Neuronal stem cell (in vitro differentiated cells): Measurements from ENCODE around the gene MCEMP1.

Experiments
- DNase-seq: peaks from one replicate; pipeline ENCODE4 v3.0.0-alpha.2; 2013; ENCODE audit warnings: low spot score
- H2AFZ ChIP-seq: one replicate; pipeline ENCODE4 v1.6.1; 2013; ENCODE audit warnings: mild to moderate bottlenecking, low read length, inconsistent platforms
- H2AK5ac ChIP-seq: 2 replicates; pipeline ENCODE4 v1.6.1; 2013; ENCODE audit warnings: low read depth, mild to moderate bottlenecking, inconsistent platforms, low read length, moderate library complexity, mixed read lengths
- H2BK120ac ChIP-seq: 2 replicates; pipeline ENCODE4 v1.6.1; 2013; ENCODE audit warnings: low read depth, mild to moderate bottlenecking, inconsistent platforms, low read length, moderate library complexity, mixed read lengths
- H2BK12ac ChIP-seq: one replicate; pipeline ENCODE4 v1.6.1; 2013; ENCODE audit warnings: low read length, inconsistent platforms
- H2BK15ac ChIP-seq: 2 replicates; pipeline ENCODE4 v1.6.1; 2013; ENCODE audit warnings: mild to moderate bottlenecking, low read length, inconsistent platforms, mixed read lengths
- H2BK5ac ChIP-seq: one replicate; pipeline ENCODE4 v1.6.1; 2013; ENCODE audit warnings: inconsistent platforms, mild to moderate bottlenecking, low read length, moderate library complexity
- H3K14ac ChIP-seq: one replicate; pipeline ENCODE4 v1.6.1; 2013; ENCODE audit warnings: low read length, inconsistent platforms
- H3K18ac ChIP-seq: 2 replicates; pipeline ENCODE4 v1.6.1; 2013; ENCODE audit warnings: low read length, inconsistent platforms
- H3K23ac ChIP-seq: 2 replicates; pipeline ENCODE4 v1.6.1; 2013; ENCODE audit warnings: low read depth, mild to moderate bottlenecking, mixed read lengths, low read length, inconsistent platforms; ENCODE audit not compliant: poor library complexity
- H3K27ac ChIP-seq: replicated peaks from 3 replicates; pipeline ENCODE4 v1.5.1; 2013; ENCODE audit warnings: low read length, inconsistent platforms
- H3K27me3 ChIP-seq, 3 experiments: 2 replicates each; pipeline ENCODE4 v1.6.1; 2013; ENCODE audit warnings: low read length in 3 of 3, mild to moderate bottlenecking in 2 of 3, inconsistent platforms in 1 of 3, low read depth in 1 of 3, mixed read lengths in 1 of 3, moderate library complexity in 1 of 3; ENCODE audit not compliant: control insufficient read depth in 3 of 3, insufficient read depth in 3 of 3
- H3K36me3 ChIP-seq, 2 donors: replicated peaks in 1 of 2; 2 replicates each; pipeline ENCODE4 v1.6.1; 2013; ENCODE audit warnings: low read length in 2 of 2; ENCODE audit not compliant: control insufficient read depth in 2 of 2, insufficient read depth in 2 of 2
- H3K4ac ChIP-seq: 2 replicates; pipeline ENCODE4 v1.6.1; 2013; ENCODE audit warnings: inconsistent platforms, mild to moderate bottlenecking, low read length, moderate library complexity
- H3K4me1 ChIP-seq, 2 donors: 1 replicate in 1 of 2; 2 replicates in 1 of 2; pipeline ENCODE4 v1.6.1; 2013; ENCODE audit warnings: low read length in 2 of 2, low read depth in 1 of 2; ENCODE audit not compliant: control insufficient read depth in 2 of 2, insufficient read depth in 1 of 2
- H3K4me2 ChIP-seq: one replicate; pipeline ENCODE4 v1.6.1; 2013; ENCODE audit warnings: mild to moderate bottlenecking, low read length, inconsistent platforms; ENCODE audit not compliant: insufficient read depth, poor library complexity, severe bottlenecking
- H3K4me3 ChIP-seq, 2 donors: 2 replicates each; pipeline ENCODE4 v1.5.1; 2013; ENCODE audit warnings: low read length in 2 of 2, mild to moderate bottlenecking in 2 of 2, inconsistent platforms in 1 of 2, moderate library complexity in 1 of 2
- H3K79me1 ChIP-seq: one replicate; pipeline ENCODE4 v1.6.1; 2013; ENCODE audit warnings: low read depth, mild to moderate bottlenecking, inconsistent platforms, low read length, moderate library complexity
- H3K9ac ChIP-seq: one replicate; pipeline ENCODE4 v1.6.1; 2013; ENCODE audit warnings: mild to moderate bottlenecking, low read depth, low read length, inconsistent platforms; ENCODE audit not compliant: poor library complexity
- H3K9me3 ChIP-seq, 2 donors: replicated peaks in 1 of 2; 2 replicates each; pipeline versions ENCODE3 to v1.6.1; 2013; ENCODE audit warnings: low read length in 2 of 2, mild to moderate bottlenecking in 2 of 2, inconsistent platforms in 1 of 2, low read depth in 1 of 2, mixed read lengths in 1 of 2, moderate library complexity in 1 of 2; ENCODE audit not compliant: control insufficient read depth in 2 of 2, insufficient read depth in 1 of 2
- H4K8ac ChIP-seq: one replicate; pipeline ENCODE4 v1.6.1; 2013; ENCODE audit warnings: low read depth, mild to moderate bottlenecking, inconsistent platforms, low read length, moderate library complexity
- H4K91ac ChIP-seq: one replicate; pipeline ENCODE4 v1.6.1; 2013; ENCODE audit warnings: low read length, low read depth, mild to moderate bottlenecking, inconsistent platforms; ENCODE audit not compliant: poor library complexity
- WGBS, 2 donors: extraction: QIAGEN DNeasy Blood & Tissue Kit; methylation state at CpG; one replicate each; pipeline ENCODE4 v1.1.7; 2013; ENCODE audit warnings: missing lambda C conversion rate in 2 of 2, mixed read lengths in 1 of 2; ENCODE audit not compliant: insufficient read length in 2 of 2, insufficient replicate concordance in 1 of 2; ENCODE audit errors: extremely low coverage in 2 of 2; 5-methylcytosine and 5-hydroxymethylcytosine counted together

MCEMP1 gene

DNA sequence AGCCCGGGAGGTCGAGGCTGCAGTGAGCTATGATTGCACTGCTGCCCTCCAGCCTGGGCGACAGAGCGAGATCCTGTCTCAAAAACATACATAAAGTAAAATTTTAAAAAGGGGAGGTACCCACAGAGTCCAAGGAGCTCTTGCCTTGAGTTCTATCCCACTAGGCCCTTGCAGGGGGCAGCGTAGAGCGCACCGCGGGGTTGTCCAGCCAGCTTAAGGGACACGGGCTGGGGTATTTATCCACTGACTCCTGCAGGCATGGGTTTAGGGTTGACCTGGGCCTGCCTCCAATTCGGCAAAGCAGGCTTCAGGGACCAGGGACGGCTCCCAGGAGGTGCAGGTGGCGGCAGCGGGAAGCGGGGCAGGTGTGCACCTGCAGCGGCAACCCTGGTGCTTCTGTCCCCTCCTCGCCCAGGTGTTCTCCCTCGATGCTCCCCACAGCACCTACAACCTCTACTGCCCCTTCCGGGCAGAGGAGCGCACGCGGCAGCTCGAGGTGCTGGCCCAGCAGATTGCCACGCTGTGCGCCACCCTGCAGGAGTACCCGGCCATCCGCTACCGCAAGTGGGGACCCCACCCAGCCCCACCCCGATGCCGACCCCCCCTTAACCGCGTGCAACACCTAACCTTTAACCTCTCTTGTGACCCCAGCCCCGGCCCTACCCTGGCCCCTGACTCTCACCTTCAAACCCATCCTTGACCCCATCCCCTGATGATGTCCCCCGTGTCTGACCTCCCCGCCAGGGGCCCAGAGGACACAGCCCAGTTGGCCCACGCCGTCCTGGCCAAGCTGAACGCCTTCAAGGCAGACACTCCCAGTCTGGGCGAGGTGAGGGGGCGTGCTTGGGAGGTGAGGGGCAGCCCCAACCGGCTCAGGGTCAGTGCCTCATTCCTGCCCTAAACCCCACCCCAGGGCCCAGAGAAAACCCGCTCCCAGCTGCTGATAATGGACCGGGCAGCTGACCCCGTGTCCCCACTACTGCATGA, 35.3 kb upstream of the MCEMP1 start:
- no peak overlapping the region for H3K18ac ChIP-seq
- H3K4me3 ChIP-seq = no peak overlapping the region
- no peak overlapping the region for H3K4ac ChIP-seq
- peaks cover 0 to 21% (median 2%) of the 10 kb centered on the region in 3 experiments for H3K27me3 ChIP-seq
- H4K8ac ChIP-seq = no peak overlapping the region
- H3K4me2 ChIP-seq = no peak overlapping the region
- peaks cover 5% of the 10 kb centered on the region for H3K79me1 ChIP-seq
- H4K91ac ChIP-seq = no peak overlapping the region
- no peak overlapping the region for H2AFZ ChIP-seq
- no peak overlapping the region for H2AK5ac ChIP-seq
- WGBS, 2 donors = no CpG with 5 or more reads among the region's 43 CpGs
- H3K27ac ChIP-seq = no peak overlapping the region
- H2BK5ac ChIP-seq = peak overlapping the region; percentile 82
- H3K9me3 ChIP-seq = peaks cover 0 to 8% of the 10 kb centered on the region in 2 donors
- no peak overlapping the region for H2BK15ac ChIP-seq
- H2BK120ac ChIP-seq = no peak overlapping the region
- DNase-seq = no peak
- H3K36me3 ChIP-seq = peaks cover 0 to 3% of the 10 kb centered on the region in 2 donors
- H3K9ac ChIP-seq = no peak overlapping the region
- no peak overlapping the region for H2BK12ac ChIP-seq
- peak overlapping the region; percentile 55 for H3K23ac ChIP-seq
- H3K14ac ChIP-seq = peak overlapping the region; percentile 56
- H3K4me1 ChIP-seq = peaks cover 0 to 5% of the 10 kb centered on the region in 2 donors

DNA sequence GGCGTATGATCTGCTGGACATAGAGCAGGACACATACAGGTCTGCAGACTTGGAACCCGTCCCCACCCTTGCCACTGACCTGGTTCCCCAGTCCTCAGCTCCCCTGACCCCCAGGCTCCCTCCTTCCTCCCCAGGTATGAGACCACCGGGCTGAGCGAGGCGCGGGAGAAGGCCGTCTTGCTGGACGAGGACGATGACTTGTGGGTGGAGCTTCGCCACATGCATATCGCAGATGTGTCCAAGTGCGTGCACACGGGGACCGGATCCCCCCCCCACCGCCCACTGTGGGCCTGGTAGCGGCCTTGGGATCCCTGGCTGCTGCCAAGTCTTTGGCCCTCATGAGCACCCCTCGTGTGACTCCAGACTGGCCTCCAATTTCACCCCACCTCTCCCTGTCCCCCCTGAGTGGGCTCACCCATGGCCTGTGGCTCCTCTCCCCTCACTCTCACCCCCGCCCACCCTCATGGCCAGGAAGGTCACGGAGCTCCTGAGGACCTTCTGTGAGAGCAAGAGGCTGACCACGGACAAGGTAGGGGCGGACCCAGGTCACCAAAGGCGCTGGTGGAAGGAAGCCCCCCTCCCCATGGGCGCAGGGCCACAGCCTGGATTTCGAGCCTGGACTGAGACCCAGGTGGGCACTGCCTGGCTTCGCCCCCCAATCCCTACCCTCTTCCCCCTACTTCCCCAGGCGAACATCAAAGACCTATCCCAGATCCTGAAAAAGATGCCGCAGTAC, 34.4 kb upstream of the MCEMP1 start:
- peak overlapping the region; percentile 56 for H3K14ac ChIP-seq
- H2BK5ac ChIP-seq = peak overlapping the region; percentile 82
- peaks cover 0 to 3% of the 10 kb centered on the region in 2 donors for H3K4me1 ChIP-seq
- no peak overlapping the region for H4K8ac ChIP-seq
- no peak overlapping the region for H3K4me2 ChIP-seq
- no CpG with 5 or more reads among the region's 27 CpGs for WGBS, 2 donors
- H2BK15ac ChIP-seq = no peak overlapping the region
- H2BK12ac ChIP-seq = no peak overlapping the region
- H3K36me3 ChIP-seq = peaks cover 0 to 3% of the 10 kb centered on the region in 2 donors
- no peak overlapping the region for H2BK120ac ChIP-seq
- H3K9me3 ChIP-seq = peaks cover 0 to 8% of the 10 kb centered on the region in 2 donors
- H3K18ac ChIP-seq = no peak overlapping the region
- DNase-seq = no peak
- no peak overlapping the region for H3K27ac ChIP-seq
- peaks cover 5% of the 10 kb centered on the region for H3K79me1 ChIP-seq
- H4K91ac ChIP-seq = no peak overlapping the region
- peak overlapping the region; percentile 4 for H3K9ac ChIP-seq
- peak overlapping the region; percentile 37 for H2AK5ac ChIP-seq
- no peak overlapping the region for H3K4me3 ChIP-seq
- H3K23ac ChIP-seq = peak overlapping the region; percentile 55
- H2AFZ ChIP-seq = no peak overlapping the region
- peaks cover 0 to 18% (median 2%) of the 10 kb centered on the region in 3 experiments for H3K27me3 ChIP-seq
- no peak overlapping the region for H3K4ac ChIP-seq

- Histone ChIP-seq H2BK12ac (no peak overlapping the region), H3K4me2 (no peak overlapping the region), H3K4me1 (peaks cover 0 to 3% of the 10 kb centered on the region in 2 donors), H4K8ac (no peak overlapping the region), H3K18ac (no peak overlapping the region), H3K9me3 (peaks cover 0 to 8% of the 10 kb centered on the region in 2 donors), H3K4ac (no peak overlapping the region), H2AK5ac (no peak overlapping the region), H3K36me3 (peaks cover 0 to 3% of the 10 kb centered on the region in 2 donors), H3K14ac (no peak overlapping the region), H2BK120ac (no peak overlapping the region), H3K27me3 (peaks cover 0 to 12% (median 2%) of the 10 kb centered on the region in 3 experiments), H3K9ac (no peak overlapping the region), H3K79me1 (peaks cover 5% of the 10 kb centered on the region), H2BK15ac (no peak overlapping the region), H2BK5ac (no peak overlapping the region), H3K4me3 (no peak overlapping the region), H4K91ac (no peak overlapping the region), H3K27ac (no peak overlapping the region), H2AFZ (no peak overlapping the region), H3K23ac (no peak overlapping the region)
- DNase-seq = no peak
- no CpG with 5 or more reads among the region's 8 CpGs for WGBS, 2 donors
Observed at GRCh38 chr19:7643031-7643415, 33.9 kb upstream of the MCEMP1 start.
